NCI-H748 (cell line): ENCODE measurements around the gene TNNT3.

ENCODE experiments used
- DNase-seq: peaks from one replicate; lab custom pipeline; 2025; ENCODE audit not compliant: unreplicated experiment; lab: John Stamatoyannopoulos, UW

TNNT3 gene

DNA sequence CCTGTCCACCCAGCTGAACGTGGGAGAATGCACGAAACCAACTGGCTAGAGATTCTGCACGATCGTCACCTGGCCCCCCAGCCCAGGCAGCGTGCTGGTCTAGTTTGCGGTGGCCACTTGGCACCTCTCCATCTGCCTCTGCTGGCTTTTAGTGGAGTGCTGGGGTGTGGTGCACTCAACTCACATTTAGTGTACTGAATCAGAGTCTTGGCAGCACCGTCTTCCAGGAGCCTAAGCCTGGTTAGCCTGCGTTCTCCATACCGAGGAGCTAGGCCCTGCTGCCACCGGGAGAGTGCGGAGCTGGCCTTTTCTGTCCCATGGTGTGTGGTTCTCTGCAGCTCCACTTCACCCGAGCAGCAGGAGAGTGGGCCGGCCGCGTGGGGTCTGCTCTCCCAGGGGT is 30.4 kb downstream of the TNNT3 start:
- no peak for DNase-seq

DNA sequence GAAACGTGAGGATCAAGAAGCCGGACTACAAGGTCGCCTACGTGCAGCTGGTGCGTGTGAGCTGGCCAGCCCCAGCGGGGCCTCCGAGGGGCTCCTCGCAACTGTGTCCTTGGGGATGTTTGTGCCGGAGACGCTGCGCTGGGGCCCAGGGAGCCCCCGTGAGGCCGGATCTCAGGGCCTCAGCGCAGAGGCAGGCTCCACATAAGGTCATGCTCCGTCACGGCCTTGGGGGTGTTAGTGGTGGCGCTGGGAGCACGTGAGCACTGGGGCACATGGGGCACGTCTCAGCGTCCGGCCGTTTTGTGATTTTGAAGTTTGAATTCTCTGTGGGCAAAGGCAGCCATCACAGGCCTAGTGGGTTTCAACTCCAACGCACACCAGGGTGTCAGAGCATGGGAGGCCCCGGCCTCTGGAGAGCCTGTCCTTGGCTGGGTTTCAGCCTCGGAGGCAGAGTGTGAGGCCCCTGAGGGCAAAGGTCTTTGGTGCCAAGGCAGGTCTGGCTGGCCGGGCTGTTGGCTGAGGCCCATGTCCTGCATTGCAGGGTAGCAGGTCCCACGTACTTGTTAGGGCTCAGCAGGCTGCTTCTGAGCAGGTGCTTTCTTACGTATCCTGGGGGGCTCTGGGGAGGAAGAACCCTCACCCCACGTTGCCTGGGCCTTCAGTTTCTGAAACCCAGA is 33.4 kb downstream of the TNNT3 start:
- no peak for DNase-seq

DNA sequence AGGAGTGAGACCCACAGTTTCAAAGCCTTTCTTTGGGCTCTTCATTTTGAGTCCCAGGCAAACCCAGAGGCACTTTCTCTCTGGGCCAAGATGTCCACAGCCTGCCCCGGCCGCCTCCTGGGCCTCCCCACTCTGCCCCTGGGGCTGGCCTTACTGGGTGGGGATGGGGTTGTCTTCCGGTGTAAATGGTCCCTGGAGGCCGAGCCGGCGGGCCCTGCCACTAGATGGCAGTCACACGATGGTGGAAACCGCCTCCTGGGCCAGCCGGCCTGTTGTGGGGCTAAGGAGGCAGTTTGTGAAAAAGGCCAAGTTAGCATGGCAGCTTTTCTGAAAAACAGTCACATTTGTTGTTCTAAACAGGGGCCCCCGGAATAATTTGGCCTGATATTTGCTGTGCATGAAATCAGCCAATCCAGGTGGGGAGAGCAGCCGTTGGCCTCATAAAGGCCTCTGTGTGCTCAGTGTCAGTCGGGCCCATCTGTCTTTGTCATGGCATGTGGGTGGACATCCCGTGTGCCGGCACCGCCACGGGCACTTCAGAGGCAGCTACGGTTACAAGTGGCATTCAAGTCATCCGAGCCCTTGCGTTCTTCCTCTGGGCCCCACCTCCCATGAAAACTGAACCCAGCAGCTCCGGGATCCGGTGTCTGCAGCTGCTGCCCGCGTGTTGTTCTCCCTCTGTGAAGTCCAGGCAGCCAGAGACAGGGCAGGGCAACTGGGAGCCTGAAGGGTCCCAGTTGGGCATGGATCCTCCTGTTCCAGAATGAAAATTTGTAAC is 34.2 kb downstream of the TNNT3 start:
- DNase-seq, result no peak

DNA sequence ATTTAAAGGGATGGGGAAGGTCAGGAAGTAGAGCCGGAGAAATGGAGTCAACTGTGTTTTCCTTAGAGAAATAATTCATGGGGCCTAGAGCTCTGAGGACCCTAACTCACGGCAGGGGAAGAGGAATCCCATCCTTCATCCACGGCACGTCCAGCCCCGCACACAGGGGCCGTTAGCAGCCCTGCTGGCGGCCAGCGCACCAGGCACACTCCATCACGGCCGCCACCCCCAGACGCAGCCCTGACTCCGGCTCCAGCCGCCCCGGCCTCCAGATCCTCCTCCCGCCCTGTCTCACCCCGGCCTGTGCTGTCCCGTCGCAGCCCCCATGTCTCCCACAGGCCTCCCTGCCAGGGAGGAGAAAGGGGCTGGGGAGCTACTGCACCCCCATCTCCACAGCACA is 38.9 kb downstream of the TNNT3 start:
- no peak for DNase-seq

DNA sequence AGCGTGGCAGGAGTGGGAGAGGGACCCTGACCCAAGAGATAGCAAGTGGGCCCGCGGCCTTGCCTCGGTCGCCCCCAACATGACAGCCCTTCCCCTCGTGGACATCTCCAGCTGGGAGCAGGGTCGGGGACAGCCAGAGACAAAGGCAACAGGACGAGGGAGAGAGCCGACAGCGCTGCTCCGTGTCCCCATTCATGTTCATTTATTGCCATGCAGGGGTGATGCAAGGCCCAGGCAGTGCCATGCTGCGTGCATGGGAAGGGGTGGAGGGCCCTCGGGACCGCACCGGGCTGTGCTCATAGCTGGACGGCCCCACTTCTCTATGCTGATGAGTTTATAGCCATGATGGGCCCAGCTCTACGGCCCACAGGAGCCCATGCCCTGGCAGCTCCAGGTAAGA is 40.3 kb downstream of the TNNT3 start:
- no peak for DNase-seq

DNA sequence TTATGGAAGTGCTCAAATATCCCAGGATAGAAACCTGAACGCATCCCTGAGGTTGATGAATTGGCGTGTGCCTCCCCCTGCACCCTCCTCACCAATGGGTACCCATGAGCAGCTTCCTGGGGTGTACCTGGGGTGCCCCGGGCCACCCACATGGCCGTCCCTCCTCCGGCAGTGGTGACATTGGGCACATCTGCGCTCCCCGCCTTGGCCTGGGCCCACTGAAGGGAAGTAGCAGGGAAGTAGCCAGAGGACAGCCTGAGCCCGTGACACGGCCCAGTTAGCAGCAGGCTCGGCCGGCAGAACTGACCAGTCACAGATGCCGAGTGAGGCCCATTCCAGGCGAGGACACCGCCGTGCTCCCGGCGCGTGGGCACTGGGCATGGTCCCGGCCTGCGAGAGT is 44.4 kb downstream of the TNNT3 start:
- DNase-seq, result no peak

DNA sequence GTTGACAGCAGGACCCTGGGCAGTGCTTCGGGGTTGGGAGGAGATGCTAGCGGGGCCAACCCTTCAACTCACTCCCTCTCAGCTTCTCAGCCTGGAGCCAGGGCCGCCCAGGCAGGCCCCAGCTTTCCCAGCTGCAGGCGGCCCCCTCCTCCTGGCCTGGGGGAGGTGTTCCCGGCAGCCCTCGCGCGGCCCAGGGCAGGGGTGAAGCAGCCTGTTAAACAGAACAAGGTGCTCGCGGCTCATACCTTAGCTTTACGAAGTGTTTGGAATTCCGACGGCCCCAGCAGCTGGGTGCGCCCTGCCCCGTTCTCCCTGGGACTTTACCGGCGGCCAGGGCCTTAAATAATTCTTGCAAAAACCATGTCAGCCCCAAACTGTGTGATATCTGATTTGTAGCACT is 44.8 kb downstream of the TNNT3 start:
- DNase-seq, result no peak

DNA sequence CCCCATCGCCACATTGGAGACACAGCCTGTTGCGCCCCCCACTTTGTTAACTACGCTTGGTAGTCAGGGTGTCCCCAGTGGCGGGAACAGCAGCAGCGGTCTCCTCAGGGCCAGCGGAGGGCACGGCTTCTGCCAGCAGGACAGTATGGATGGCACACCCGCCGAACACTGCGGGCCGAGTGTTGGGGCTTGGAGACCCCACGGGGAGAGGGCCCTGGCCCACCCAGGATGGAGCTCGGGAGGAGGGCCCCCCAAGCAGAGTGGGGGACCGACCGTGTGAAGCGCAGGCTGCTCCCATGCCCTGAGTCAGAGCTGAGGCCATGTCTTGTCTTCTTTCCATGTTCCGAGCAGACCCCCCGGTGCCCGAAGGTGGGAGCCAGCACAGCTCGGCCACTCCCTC is 45.5 kb downstream of the TNNT3 start:
- DNase-seq, result no peak

DNA sequence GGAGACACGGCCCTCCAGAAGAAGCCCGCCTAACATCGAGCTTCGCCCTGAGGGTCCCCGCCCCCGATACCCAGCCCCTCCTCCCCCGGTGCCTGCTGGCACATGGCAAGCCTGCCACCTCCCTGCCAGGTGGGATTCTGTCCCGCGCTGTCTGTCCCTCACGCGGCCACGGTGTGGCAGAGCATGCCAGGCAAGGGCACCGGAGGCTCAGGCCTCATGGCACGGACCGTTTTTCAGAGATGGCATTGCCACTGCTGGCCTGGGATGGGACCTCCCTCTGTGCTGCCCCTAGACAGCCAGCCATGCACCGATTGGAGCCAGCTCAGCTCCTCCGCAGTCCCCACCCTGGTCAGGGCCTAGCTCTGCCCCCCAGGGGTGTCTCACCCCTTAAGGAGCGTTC is 47.0 kb downstream of the TNNT3 start:
- no peak for DNase-seq

DNA sequence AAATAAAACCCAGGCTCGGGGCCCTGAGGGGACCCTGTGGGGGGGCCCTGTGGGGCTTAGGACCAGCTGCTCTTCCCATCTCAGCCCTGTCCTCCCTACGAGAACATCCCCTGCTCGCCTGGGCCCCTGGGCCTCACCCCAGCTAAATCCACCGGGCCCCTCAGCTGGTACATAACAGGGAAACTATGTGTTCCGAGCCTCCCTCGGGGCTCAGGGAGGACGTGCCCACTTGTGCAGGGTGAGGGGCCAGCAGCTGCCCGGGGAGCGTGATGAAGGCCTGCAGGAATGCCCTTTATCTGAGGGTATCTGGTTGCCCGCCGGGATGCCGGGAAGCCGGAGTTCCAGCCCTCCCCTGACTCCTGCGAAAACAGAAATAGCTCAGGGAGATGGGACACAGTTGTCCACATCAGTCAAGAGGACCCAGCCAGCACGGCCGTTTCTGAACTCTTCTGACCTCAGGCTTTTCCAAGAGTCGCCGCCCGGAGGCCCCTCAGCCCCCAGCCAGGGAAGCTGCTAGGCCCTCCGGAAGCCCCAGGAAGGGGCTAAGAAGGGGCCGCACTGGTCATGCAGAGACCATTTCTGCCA is 48.2 kb downstream of the TNNT3 start:
- no peak for DNase-seq

DNA sequence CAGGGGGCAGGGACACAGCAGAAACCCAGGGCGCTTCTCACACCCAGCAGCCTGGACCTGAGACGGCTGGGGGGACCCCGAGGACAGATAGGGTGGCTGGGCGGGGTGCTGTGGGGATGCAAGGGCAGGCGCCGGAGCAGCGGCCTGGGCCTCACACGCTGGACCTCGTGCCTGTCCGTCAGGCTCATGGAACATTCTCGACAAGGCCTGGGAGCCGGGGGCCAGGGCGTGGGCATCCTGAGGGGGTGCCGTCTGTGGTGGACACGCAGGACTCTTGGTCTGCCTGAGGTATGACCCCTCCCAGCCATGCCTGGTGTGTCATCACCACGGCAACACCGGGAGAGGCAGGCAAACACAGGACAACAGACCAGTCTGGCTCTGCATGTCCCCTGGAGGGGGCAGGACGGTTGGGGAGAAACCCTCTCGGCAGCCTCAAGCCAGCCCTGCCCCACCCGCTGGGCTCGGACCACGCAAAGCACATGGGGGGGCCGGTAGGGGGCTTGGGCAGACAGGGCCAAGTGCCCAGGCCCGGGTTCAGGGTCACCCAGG is 49.0 kb downstream of the TNNT3 start:
- DNase-seq, result no peak

DNA sequence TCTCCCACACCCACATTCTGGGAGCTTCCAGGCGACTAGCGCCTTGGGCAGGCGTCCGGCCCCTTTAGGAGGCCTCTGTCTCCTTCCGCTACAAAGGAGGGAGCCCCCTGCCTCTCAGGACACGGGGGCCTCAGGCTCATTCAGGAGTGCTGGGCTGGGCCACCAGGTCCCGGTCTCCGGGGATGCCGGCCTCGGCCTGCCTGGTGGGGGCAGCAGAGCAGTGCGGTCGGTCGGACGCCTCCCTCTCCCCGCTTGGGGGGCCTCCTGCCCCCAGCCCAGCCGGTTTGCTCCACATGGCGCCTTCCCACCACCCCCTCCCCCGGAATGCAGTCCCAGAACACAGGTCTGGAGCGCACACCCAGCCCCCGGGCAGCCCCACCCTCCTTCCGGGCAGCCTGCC is 49.5 kb downstream of the TNNT3 start:
- no peak for DNase-seq

DNA sequence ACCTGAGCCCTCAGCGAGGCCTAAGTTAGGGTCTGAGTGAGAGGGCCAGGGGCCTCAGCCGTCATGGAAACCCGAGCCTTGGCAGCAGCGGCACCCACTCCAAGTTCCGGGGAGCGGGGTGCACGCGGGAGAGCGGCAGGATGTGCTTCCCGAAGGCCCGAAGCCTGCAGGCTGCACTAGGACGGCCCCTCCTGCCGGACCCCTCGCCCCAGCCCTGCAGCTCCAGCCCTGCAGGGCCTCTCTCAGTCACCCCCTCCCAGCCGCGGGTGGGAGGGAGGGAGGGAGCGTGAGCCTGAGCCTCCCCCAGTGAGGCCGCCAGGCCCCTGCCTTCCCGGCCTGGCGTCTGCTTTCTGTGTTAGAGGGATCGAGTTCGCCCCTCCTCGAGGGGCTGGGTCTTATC is 50.3 kb downstream of the TNNT3 start:
- DNase-seq, result no peak

DNA sequence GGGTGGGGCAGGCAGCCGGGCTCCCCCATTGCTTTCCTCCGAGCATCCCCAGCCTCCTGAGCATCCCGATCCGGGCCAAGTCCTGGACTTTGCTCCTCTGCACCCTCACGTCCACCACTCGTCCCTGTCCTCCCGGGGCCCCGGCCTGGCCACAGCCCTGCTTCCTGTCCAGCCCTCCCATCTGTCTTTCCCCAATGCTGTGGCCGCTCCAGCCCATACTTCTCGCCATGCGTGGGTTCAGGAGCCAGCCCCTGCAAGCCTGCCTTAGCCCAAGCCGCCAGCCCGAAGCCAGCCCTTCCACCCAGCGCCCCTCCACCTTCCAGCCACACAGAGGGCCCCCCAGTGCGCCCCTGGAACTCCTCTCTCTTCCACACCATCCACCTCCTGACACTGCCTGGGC is 51.5 kb downstream of the TNNT3 start:
- DNase-seq, result no peak

DNA sequence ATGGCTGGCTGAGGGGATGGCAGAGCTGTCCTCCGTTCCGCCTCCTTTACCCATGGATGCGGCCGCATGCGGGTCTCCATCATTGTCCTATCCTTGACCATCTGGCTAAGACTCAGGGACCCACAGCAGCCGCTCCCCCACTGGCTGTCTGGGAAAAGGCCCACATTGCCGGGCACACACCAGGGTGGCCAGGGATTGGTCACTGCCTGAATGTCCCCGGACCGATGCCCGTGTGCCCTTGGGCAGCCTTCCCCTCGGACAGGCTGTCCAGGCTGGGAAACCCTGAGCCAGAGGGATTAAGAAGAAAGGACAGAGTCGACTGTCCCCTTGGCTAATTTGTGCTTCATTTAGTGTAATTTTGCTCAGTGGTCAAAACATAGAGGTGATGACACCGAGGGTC is 55.7 kb downstream of the TNNT3 start:
- no peak for DNase-seq

DNA sequence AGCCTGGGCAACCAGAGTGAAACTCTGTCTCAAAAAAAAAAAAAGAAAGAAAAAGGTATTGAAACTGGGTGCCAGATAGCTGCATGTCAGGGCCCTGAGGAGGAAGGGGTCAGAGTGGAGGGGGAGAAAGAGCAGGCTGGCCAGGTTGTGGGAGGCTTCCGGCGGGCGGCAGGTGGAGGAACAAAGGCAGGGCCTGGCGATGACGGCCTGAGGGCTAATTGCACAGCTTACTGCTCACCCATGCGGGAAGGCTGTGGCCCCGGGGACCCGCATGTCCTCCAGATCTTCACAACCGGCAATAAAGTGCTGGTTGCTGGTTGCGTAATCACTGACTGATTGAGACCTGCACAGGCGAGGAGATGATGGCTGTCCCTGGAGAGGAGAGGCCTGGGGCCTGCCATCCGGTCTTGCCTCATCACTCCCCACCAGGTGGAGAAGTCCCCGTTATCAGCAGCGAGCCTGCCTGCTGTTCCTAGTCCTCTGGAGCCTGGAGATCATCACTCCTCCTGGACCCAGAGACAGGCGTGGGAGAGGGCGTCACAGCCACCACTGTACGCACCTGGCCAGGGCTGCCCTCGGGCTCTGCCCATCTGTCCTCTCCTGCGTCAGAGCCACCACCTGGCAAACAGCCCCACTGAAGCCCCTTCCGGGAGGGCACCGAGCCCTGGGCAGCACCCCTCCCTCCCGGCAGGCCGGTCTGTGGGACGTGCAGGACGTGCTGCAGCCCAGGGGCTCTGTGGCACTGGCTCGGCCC is 59.4 kb downstream of the TNNT3 start:
- no peak for DNase-seq

DNA sequence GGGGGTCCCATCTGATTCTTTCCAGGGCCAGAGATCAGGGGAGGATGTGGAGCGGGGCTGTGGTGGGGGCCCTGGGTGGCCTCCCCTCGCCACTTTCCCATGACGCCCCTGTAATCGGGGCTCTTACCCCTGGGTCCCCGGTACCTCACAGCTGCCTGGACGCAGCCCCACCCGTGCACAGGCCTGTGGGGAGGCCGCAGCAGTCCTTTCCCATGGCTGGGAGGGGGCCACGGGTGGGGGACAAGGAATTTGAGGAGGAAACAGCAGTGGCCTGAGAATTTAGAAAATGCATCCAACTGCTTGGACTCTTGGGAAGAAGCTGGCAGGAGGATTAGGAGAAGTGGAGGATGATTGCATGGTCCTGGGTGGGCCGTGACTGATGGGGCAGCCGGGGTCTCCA is 60.1 kb downstream of the TNNT3 start:
- no peak for DNase-seq

DNA sequence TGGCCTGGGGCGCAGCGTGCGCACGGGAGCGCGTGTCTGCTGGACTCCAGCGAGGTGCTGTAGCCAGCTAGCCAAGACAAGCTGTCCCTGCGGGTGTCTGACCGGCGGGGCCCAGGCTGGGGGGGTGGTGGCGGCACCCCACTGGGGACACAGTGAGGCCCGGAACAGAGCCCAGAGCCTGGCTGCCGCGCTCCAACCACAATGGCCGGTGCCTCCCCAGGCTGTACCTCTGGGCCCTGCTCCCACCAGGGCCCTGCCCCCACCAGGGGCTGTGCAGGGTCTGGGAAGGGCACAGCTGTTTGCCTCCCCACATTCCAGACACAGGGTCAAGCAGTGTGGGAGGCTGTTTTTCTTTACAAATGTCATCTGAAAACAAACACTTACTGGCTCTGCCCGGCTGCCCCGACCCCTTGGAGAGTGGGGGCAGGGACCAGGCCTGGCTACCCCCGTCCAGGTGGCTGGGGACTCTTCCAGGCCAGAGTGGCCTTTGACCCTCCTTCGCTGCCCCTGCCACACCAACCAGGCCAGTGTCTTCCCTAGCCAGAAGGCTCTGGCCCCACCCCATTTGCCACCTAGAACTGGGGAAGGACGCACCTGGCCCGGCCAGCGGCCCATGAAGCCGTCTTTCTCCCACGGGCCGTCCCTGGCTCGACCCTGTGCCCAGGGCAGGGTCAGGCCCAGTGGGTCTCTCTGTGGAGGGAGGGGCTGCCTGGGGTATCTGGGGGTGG is 63.5 kb downstream of the TNNT3 start:
- no peak for DNase-seq

DNA sequence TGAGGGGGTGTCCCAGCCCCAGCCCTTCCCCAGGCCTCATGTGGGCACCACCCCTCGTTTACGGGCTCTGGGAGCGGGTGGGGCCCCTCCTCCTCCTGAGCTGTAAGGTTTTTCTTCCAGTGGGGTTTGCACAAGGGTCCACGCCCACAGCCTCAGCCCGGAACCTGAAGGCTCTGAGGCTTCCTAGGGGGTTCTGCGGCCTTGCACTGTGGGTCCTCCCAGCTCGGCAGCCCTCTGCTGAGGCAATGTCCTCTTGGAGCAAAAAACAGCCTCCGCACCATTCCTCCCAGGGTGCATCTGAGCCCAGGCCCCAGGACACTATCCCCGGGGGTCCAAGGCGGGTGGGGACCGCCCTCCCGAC is 64.1 kb downstream of the TNNT3 start:
- DNase-seq, result no peak

DNA sequence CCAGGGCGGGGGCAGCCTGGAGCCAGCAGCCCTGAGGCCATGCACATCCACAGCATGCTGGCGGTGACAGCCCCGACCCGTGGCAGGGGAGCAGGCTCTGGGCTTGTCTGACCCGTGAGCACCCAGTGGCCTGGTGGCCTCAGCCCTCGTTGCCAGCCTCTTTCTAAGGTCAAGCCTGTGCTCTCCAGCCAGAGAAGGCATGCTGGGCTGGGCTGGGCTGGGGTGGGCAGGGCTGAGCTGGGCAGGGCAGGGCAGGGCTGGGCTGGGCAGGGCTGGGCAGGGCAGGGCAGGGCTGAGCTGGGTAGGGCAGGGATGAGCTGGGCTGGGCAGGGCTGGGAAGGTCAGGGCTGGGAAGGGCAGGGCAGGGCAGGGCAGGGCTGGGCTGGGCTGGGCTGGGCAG is 67.5 kb downstream of the TNNT3 start:
- DNase-seq, result no peak

DNA sequence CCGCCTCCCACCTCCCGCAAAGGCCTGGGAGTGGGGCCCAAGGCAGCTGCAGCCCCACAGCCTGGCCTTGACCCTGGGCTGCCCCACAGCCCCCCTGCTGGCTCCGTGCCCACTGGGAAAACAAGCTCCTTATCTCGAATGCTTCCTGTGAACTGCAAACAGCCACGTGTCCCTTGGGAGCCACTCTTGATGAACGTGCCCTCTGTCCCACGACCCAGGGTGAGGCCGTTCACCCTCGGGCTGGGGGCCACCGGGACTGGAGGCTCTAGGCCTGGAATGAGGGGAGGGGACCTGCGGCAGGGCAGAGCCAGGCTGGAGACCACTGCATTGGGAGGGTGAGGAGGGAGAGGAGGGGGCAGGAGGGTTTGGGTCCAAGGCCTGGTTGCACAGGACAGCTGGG is 68.7 kb downstream of the TNNT3 start:
- DNase-seq, result no peak
